K562 (cell line): Measurements from ENCODE around the gene MRM2. TPM values are rescaled to one million over a fixed set of nuclear protein-coding genes. Genes with fewer than 3 reads are reported as not detected.

Source experiments
- FOXP1 ChIP-seq: sonication (generic); formaldehyde crosslinking; IDR thresholded peaks from 2 replicates; pipeline ENCODE4 v1.8.0; 2022; ENCODE audit warnings: mild to moderate bottlenecking, missing genetic modification reagents
- HBP1 ChIP-seq: fragments of 450-650 bp; formaldehyde crosslinking; IDR thresholded peaks from 2 replicates; pipeline ENCODE4 v1.4.0; 2022; ENCODE audit warnings: missing genetic modification characterization
- MCM3 ChIP-seq: fragments of 450-650 bp; IDR thresholded peaks from 2 replicates; pipeline ENCODE4 v1.6.1; 2016
- MNT ChIP-seq, 2 experiments: fragments of 450-650 bp; conservative IDR thresholded peaks; 2 replicates each; pipeline ENCODE4 v1.6.1; 2017; ENCODE audit warnings: mild to moderate bottlenecking in 2 of 2, moderate library complexity in 2 of 2
- NCOA4 ChIP-seq: fragments of 450-650 bp; IDR thresholded peaks from 2 replicates; pipeline ENCODE4 v1.6.1; 2018; ENCODE audit warnings: mild to moderate bottlenecking; ENCODE audit not compliant: partially characterized antibody
- NFE2L1 ChIP-seq: fragments of 450-650 bp; IDR thresholded peaks from 2 replicates; pipeline ENCODE4 v1.6.1; 2016; ENCODE audit warnings: missing genetic modification characterization, low read depth, mild to moderate bottlenecking, missing compliant biosample characterization, moderate library complexity, borderline replicate concordance
- RBBP5 ChIP-seq: fragments of 200-600 bp; sonication (generic); IDR thresholded peaks from 2 replicates; pipeline ENCODE4 v1.6.1; 2012; ENCODE audit warnings: borderline replicate concordance, mild to moderate bottlenecking, low read length, control low read depth, inconsistent platforms; ENCODE audit not compliant: insufficient read depth, poor library complexity, severe bottlenecking
- RBFOX2 ChIP-seq: fragments of 200-400 bp; formaldehyde crosslinking; IDR thresholded peaks from 2 replicates; pipeline ENCODE4 v1.6.1; 2017; ENCODE audit warnings: low read depth, mild to moderate bottlenecking, low read length, moderate library complexity
- SMAD4 ChIP-seq: fragments of 250-450 bp; sonication (Bioruptor Pico); conservative IDR thresholded peaks from 2 replicates; pipeline ENCODE4 v1.8.0; 2021; ENCODE audit warnings: inconsistent platforms, mild to moderate bottlenecking, moderate library complexity
- STAT6 ChIP-seq: sonication (generic); formaldehyde crosslinking; IDR thresholded peaks from 2 replicates; pipeline ENCODE4 v1.8.1; 2023; ENCODE audit warnings: mild to moderate bottlenecking, missing genetic modification reagents
- TCFL5 ChIP-seq: fragments of 250-450 bp; sonication (Bioruptor Pico); conservative IDR thresholded peaks from 2 replicates; pipeline ENCODE4 v1.6.1; 2021; ENCODE audit warnings: mild to moderate bottlenecking, moderate library complexity, matching md5 sums
- U2AF2 ChIP-seq: fragments of 200-400 bp; formaldehyde crosslinking; optimal IDR thresholded peaks from 2 replicates; pipeline ENCODE3; 2017; ENCODE audit warnings: low read depth, mild to moderate bottlenecking, low read length
- ZNF253 ChIP-seq: fragments of 250-450 bp; sonication (Bioruptor Pico); conservative IDR thresholded peaks from 2 replicates; pipeline ENCODE4 v1.6.1; 2021; ENCODE audit warnings: mild to moderate bottlenecking
- ZNF347 ChIP-seq: fragments of 450-650 bp; formaldehyde crosslinking; IDR thresholded peaks from 2 replicates; pipeline ENCODE4 v1.4.0; 2020; ENCODE audit warnings: low read depth, mild to moderate bottlenecking, moderate library complexity
- polyA plus RNA-seq, 8 experiments: library from polyadenylated mRNA; depleted of rRNA in 4 of 8; stranded (reverse) in 5 of 8; unstranded in 3 of 8; fragments of >200 nt; fragmentation: Nextera tagmentation in 2 of 8; fragmentation: Illumina TruSeq in 1 of 8; extraction: Ambion mirVana in 2 of 8; extraction: Trizol in 1 of 8; gene quantifications; 2 replicates each; pipeline versions ENCODE4 v1.2.1 to v1.2.3, GENCODE V29; 2011 to 2014; ENCODE audit warnings: inconsistent platforms in 1 of 8, missing spikeins in 1 of 8
- total RNA-seq, 7 experiments: library from RNA; depleted of rRNA in 6 of 7; stranded (reverse); fragments of >200 nt in 6 of 7; fragmentation: Illumina TruSeq in 2 of 7; extraction: Trizol in 2 of 7; gene quantifications; 2 replicates each; pipeline versions ENCODE4 v1.2.1 to v1.2.3, GENCODE V29; 2011 to 2021; ENCODE audit warnings: low replicate concordance in 1 of 7
- TF ChIP-seq, protein P1 (sequence below): sonication (generic); formaldehyde crosslinking; IDR thresholded peaks from 2 replicates; pipeline ENCODE4 v1.8.0; 2022; ENCODE audit warnings: mild to moderate bottlenecking, missing genetic modification reagents, borderline replicate concordance
- TF ChIP-seq, protein P2 (sequence below), 2 experiments: fragments of 450-650 bp in 1 of 2; sonication (generic) in 1 of 2; formaldehyde crosslinking in 1 of 2; IDR thresholded peaks in 1 of 2; conservative IDR thresholded peaks in 1 of 2; 2 replicates each; pipeline versions ENCODE4 v1.6.1 to v1.8.1; 2016 to 2023; ENCODE audit warnings: mild to moderate bottlenecking in 2 of 2, moderate library complexity in 2 of 2, inconsistent platforms in 1 of 2, missing genetic modification reagents in 1 of 2

MRM2 gene
- total and polyA plus RNA-seq, 9 of the 15 experiments (the other 6 are each of a cell fraction or from before 2014, with no cell fraction given) = 32.4 to 116 (median 50.5) TPM

DNA sequence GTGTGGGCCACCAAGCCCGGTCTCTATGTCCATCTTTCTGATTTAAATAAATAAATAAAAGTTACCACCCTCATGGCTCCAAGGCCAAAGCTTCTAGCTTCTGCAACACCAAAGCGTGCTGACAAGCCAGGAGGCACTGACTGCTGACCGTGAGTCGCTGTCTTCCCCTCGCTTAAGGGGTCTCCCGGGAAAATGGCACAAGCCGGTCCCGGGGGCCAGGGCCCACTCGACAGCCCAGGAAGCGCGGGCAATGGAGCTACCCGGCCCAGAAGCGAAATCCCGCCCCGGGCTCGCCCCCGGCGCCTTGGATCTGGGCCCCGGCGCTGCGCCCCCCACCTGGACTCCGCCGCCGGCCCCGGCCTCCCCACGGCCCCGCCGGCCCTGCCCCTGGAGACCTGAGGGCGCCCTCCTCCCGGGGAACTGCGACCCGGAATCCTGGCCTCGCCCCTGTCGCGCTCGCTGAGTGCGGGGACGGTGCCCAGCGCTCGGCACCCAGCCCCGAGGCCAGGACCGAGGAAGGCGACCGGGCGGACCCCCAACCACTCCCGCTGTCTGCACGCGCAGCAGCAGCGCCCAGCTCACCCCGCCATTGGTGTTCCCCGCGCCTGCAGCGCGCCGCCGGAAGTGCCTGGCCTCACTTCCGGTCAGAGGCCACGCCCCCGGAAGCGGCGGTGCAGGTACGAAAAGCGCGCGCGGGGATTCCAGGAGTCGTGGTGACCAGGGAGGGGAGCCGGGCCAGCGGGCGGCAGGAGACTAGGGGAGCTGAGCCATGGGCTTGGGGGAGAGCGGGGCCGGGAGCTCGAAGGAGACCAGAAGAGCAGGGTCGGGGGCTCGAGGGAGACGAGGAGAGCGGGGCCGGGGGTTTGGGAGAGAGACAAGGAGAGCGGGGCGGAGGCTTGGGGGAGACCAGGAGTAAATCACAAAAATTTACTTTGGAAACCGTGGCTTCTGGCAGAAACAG, at the start of gene MRM2, which contains the start of gene NUDT1 (continued):
- no peak for TF ChIP-seq STAT6 (CRISPR knock-in tag)
- no peak for TF ChIP-seq TCFL5 (CRISPR knock-in tag)
- TF ChIP-seq RBFOX2 = peak; percentile 99
- TF ChIP-seq FOXP1 (CRISPR knock-in tag) = 0 out of 2 replicates have a peak, but pooled peaks have one; percentile 69
- TF ChIP-seq U2AF2 = no peak
- TF ChIP-seq ZNF253 (CRISPR knock-in tag) = no peak
- peak; percentile 91 to 96 for TF ChIP-seq MNT (conservative IDR thresholded peaks at IDR 0.05)
- peak; percentile 71; the same call in 1 of the 2 replicates for TF ChIP-seq HBP1
- TF ChIP-seq, protein P1, sequence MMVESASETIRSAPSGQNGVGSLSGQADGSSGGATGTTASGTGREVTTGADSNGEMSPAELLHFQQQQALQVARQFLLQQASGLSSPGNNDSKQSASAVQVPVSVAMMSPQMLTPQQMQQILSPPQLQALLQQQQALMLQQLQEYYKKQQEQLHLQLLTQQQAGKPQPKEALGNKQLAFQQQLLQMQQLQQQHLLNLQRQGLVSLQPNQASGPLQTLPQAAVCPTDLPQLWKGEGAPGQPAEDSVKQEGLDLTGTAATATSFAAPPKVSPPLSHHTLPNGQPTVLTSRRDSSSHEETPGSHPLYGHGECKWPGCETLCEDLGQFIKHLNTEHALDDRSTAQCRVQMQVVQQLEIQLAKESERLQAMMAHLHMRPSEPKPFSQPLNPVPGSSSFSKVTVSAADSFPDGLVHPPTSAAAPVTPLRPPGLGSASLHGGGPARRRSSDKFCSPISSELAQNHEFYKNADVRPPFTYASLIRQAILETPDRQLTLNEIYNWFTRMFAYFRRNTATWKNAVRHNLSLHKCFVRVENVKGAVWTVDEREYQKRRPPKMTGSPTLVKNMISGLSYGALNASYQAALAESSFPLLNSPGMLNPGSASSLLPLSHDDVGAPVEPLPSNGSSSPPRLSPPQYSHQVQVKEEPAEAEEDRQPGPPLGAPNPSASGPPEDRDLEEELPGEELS (CRISPR knock-in tag) = no peak
- TF ChIP-seq, protein P2, sequence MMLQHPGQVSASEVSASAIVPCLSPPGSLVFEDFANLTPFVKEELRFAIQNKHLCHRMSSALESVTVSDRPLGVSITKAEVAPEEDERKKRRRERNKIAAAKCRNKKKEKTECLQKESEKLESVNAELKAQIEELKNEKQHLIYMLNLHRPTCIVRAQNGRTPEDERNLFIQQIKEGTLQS (IDR thresholded peaks at IDR 0.05) = no peak
- TF ChIP-seq, protein P2 (CRISPR knock-in tag; conservative IDR thresholded peaks at IDR 0.05) = no peak
- no peak for TF ChIP-seq NFE2L1
- no peak for TF ChIP-seq ZNF347 (CRISPR knock-in tag)
- no peak for TF ChIP-seq MCM3
- TF ChIP-seq SMAD4 (CRISPR knock-in tag) = no peak; the same call in 1 of the 2 replicates
- TF ChIP-seq NCOA4 = no peak
- peak; percentile 92 for TF ChIP-seq RBBP5
